CD4-positive, alpha-beta T cell treated with Interleukin-12 subunit alpha and Interleukin-12 subunit beta, for 1 hour (primary cell): ENCODE results near the gene CCR5.

Experiments used
- DNase-seq: peaks from one replicate; pipeline ENCODE4 v3.0.0-alpha.2; 2020

The CCR5 gene

DNA sequence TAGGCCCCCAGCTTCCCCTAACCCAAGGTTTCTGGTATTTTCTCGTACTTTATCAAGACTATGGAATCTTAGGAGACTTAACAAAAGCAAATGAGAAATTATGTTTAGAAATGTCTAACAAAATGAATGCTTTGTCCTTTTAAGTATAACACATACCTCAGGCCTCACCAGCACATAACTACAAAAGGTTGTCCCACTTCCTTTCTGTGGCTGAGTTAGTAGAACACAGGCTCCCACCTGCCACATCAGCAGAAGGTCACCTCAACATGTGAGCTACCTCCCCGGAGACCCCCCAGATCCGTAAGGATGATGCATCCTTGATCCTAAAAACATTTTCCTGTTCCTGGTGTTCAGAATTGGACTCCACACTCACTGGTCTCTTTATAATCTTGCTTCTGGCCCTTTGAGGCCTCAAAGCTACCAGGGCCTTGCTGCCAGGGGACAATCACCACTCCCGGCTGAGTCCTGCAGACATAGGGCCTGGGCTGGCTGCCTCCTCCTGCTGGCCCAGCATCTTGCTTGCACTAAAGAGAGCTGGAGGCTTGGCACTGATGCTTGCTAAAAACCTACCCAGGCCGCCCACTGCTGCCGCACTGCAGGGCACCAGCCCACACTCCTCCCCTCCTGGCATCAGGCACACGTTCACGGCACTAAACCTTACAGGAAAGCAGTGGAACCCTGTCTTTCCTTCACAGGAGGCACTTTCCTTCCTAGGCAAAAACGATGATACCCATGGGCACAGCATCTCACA is 39.2 kb downstream of the CCR5 start:
- DNase-seq = no peak

DNA sequence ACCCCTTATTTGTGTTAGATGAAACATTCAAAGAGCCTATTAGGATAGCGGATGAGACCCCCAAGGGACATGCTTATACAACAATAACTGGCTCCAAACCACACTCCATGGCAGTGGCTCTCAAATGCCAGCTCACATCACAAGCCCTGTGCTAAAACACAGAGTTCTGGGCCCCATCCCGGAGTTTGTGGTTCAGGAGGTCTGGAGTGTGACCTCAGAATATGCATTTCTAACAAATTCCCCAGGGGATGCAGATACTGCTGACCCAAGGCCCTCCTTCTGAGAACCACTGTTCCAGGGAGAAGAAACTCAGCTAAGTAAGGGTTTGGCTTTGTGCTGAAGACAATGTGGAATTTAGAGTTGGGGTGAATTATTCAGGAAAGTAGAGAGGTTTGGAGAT is 39.9 kb downstream of the CCR5 start:
- no peak for DNase-seq

DNA sequence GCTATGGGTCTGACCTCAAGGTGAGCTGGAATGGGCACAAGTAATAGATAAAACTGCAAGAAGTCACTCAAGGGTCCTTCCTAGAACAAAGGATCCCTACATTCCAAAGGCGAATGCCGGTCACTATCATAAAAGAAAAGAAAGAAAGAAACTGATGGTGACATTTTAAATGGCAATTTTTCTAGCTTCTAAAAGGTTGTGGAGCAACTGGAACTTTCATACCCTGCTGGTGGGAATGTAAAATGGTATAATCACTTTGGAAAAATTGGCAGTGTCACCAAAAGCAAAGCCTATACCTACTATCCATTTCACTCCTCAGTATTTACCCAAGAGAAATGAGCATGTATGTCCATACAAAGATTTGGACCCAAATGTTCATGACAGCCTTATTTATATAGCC is 40.5 kb downstream of the CCR5 start:
- DNase-seq = no peak

DNA sequence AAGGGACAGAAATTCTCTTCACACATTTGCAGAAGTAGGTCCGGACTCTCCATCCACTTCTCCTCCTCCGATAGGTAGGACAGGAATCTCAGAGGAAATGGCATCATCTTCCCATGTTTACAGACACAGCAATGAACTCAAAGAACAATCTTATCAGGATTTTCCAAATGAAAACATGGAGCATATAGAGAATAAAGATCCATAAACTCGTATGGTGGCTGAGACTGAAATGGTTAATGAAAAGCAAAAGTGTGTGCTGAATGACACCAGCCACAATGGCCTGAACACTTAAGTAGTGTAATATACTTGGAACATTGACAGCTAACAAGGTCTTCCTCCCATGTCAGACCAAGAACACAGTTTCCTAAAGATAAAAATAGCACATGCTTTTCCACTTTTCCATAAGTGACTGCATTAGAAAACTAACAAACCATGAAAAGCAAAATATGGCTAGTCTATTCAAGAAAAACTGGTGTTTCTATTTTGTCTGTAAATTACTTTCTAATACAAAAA is 42.1 kb downstream of the CCR5 start:
- no peak for DNase-seq

DNA sequence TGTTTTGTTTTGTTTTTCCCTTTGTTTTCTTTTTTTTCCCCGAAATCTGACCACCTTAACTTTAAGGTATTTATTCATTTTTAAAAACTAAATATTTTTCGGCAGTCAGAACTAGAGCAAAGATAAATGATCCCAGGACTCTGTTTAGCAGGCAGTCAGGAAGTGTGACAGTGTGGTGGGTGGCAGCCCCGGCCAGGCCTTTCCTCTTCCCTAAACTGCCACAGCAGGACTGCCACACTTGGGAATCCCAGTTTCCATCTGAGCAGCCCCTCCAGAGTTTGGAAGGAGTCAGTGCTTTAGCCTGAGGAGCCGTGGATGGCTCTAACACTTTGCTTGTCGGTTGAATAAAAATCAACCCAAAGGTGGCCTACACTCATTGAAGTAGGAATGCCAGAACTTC is 43.2 kb downstream of the CCR5 start:
- DNase-seq = no peak

DNA sequence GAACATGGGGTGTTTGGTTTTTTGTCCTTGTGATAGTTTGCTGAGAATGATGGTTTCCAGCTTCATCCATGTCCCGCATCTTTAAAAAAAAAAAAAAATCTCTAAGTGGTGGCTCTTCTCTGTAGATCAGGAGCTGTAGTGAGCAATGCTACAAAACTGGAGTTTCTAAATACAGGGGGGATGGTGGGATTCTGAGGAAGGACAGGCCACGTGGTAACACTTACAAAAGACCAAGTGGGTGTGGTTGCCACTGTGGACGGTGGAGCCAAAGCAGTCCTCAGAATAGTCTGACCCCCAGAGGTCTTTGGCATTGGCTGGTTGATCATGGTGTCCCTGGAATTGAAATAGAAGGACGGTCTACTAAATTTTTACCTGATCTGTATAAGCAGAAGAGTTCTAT is 44.0 kb downstream of the CCR5 start:
- DNase-seq = no peak

DNA sequence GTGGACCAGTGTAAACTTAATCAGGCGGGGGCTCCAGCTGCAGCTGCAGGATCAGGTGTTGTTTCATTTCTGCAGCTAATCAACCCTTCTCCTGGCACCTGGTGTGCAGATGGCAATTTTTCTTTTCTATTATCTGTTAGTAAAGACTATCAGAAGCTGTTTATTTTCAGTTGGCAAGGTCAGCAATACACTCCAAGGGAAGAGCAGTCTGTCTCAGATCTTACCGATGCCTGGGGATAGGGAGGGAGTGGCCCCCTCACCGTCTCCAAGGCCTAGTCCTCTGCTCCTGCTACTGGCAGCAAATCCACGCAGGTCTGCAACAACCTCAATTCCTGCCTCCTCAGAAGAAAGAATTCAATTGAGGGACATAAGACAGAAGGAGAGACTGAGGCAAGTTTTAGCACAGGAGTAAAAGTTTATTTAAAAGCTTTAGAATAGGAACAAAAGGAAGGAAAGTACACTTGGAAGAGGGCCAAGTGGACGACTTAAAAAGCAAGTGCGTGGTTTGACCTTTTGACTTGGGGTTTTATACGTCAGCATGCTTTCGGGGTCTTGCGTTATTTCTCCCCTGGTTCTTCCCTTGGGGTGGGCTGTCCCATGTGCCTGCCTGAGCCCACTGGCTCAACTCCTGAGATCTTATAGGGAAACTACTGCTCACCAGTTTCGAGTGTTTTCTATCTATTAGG is 45.5 kb downstream of the CCR5 start:
- DNase-seq = no peak

DNA sequence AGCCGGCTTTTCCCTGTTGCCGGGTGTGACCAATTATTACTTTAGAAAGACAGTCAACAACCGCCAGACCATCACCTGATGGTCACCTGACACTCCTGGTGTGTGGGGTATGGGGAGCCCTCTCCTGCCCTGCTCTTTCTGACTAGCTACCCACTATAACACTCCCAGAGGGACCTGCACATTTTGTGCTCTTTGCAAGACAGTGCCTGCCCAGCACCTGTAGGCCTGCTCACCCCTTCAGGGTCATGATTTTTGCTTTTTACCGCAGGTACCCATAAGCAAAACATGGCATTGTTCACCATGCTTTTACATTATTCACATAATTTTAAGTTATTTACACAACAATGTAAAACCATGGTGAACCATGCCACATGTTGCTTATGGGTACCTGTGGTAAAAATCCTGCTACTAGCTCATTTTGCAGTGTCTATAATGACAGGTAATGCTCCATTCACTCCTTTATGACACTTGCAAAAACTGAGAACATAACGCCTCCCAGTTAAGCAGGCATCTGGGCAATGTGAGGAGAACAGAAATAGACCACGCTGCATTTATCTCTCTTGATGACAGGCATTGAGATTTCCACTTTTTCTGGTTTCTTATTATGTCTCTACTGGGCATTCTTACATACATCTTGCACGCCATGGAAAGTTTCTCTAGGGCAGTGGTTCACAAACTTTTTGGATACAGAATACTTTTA is 46.2 kb downstream of the CCR5 start:
- no peak for DNase-seq

DNA sequence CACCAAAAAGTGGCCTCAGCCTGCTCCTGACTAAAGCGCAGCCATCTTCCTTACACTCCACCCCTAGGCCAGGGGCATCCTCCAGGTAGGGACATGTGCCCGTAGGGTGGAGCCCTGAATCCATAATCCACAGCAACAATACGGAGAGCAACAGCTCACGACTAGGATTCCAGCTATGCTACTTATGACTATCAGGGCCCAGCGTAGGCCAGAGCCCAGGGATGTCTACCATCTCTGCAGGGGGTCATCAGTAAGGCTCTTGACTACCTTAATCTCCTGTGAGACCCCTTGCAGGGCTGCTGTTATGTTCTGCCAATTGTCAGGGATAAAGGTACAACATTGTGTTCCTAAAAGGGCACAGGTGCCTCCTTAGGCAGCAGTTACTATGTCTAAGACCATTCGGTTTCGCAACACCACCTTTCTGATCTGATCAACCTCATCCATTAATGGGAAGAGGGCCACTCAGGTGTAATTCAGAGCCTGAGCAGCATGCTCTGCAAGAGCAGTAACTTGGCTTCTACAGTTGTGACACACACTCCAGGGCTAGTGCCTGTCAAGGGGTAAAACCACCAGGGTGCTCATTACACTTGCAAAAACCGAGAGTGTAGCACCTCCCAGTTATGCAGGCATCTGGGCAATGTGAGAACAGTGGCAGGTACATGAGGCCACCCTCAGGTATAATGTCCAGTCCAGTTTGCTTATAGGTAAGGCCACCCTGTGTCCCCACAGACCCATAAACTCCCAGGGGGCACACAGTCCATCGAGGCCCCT is 47.3 kb downstream of the CCR5 start:
- no peak for DNase-seq

DNA sequence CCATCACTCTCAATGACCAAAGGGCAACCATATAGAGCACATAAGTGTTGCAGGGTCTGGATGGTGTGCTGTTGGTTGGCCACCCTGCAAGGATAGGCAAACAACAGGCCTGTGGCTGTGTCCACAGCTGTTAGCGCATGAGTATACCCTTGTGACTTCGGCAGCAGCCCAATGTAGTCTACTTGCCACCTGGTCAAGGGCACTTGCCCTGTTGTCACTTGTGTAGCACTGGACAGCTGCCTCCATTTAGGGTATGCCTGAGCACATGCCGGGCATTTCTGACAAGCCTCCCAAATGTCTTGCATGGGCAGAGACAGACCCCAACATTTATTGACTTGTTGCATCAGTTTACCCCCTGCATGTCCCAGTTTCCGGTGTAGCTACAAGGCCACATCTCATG is 49.1 kb downstream of the CCR5 start:
- DNase-seq = no peak

DNA sequence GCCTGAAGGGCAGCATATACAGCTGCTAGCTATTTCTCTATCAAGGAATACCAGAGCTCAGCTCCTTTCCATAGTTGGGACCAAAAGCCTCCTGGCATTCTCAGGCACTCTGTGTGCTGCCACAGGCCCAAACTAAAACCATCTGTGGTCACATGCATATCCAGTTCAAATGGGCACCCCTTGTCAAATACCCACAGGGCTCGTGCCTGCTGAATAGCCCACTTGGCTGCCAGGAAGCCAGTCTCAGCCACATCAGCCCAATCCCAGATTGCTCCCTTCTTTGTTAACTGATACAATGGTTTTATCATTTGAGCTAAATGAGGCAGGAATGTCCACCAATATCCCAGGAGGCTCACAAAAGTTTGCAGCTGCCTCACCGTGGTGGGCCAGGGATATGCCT is 50.2 kb downstream of the CCR5 start:
- no peak for DNase-seq

DNA sequence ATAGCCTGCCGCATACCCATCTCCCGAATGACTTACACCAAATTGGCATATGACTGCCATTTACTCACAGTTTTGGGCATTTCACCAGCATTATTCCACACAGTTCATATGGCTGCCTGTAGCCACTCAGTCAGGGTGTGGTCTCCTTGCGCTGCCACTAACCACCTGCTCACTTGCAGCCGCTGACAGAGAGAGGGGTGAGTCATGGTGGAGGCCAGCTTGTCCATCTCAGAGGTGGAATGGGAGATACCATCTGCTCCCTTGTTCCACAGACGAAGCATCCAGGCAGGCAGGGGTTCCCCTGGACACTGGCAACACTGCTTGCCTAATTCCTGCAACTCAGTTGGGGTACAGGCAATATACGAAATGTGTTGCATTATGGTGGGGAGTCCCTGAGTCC is 51.9 kb downstream of the CCR5 start:
- no peak for DNase-seq

DNA sequence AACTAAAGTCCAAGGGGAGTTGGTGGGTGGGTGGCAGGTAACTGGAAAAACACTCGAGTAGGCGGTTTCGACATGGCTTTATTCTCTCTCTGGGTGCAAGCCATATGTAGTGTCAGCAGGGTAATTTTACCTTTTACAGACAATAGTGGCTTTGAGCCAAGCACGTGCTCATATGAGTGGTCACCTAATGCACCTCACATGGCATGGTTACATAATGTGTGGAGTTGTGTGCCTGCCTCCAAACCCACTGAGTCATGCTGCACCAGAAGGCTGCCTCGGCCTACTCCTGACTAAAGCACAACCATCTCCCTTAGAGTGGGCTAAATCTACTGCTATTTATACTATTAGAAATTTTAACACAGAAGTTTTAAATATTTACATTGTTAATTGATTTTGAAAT is 52.8 kb downstream of the CCR5 start:
- no peak for DNase-seq
